SK-N-SH treated with all-trans-retinoic acid at 6 μM for 48 hours (cell line): Measurements from ENCODE around the gene FGF11.

Source experiments
- ATAC-seq: fragments of 200-7000 bp; cut with Tn5 transposase; 3 replicates; pipeline ENCODE4 v1.9.1; 2020; ENCODE audit warnings: mild to moderate bottlenecking, moderate library complexity
- ARNTL ChIP-seq: fragments of 450-650 bp; formaldehyde crosslinking; IDR thresholded peaks from 2 replicates; pipeline ENCODE4 v1.5.0; 2020; ENCODE audit warnings: low read depth, mild to moderate bottlenecking, moderate library complexity, borderline replicate concordance
- BACH2 ChIP-seq: fragments of 250-450 bp; sonication (Bioruptor Pico); IDR thresholded peaks from 2 replicates; pipeline ENCODE4 v1.9.0; 2021; ENCODE audit warnings: mild to moderate bottlenecking, borderline replicate concordance
- CREB5 ChIP-seq: fragments of 250-450 bp; sonication (Bioruptor Pico); IDR thresholded peaks from 2 replicates; pipeline ENCODE4 v1.5.1; 2020; ENCODE audit warnings: low read depth, mild to moderate bottlenecking, moderate library complexity
- CSDC2 ChIP-seq: fragments of 250-450 bp; sonication (Bioruptor Pico); IDR thresholded peaks from 2 replicates; pipeline ENCODE4 v1.5.0; 2020; ENCODE audit warnings: mild to moderate bottlenecking, moderate library complexity
- CSRNP3 ChIP-seq: fragments of 250-450 bp; sonication (Bioruptor Pico); IDR thresholded peaks from 2 replicates; pipeline ENCODE4 v1.5.1; 2021; ENCODE audit warnings: mild to moderate bottlenecking, moderate library complexity
- ESRRG ChIP-seq: fragments of 250-450 bp; sonication (Bioruptor Pico); IDR thresholded peaks from 2 replicates; pipeline ENCODE4 v1.6.1; 2021; ENCODE audit warnings: mild to moderate bottlenecking
- GLIS3 ChIP-seq: fragments of 250-450 bp; sonication (Bioruptor Pico); IDR thresholded peaks from 2 replicates; pipeline ENCODE4 v1.5.0; 2020; ENCODE audit warnings: mild to moderate bottlenecking, moderate library complexity
- ISL1 ChIP-seq: fragments of 250-450 bp; sonication (Bioruptor Pico); IDR thresholded peaks from 2 replicates; pipeline ENCODE4 v2.1.2; 2022; ENCODE audit warnings: mild to moderate bottlenecking, moderate library complexity
- PATZ1 ChIP-seq: fragments of 250-450 bp; sonication (Bioruptor Pico); IDR thresholded peaks from 2 replicates; pipeline ENCODE4 v1.8.0; 2020; ENCODE audit warnings: mild to moderate bottlenecking, moderate library complexity, borderline replicate concordance
- PPARA ChIP-seq: fragments of 250-450 bp; sonication (Bioruptor Pico); IDR thresholded peaks from 2 replicates; pipeline ENCODE4 v1.5.0; 2020; ENCODE audit warnings: mild to moderate bottlenecking, borderline replicate concordance
- RARB ChIP-seq: fragments of 250-450 bp; sonication (Bioruptor Pico); IDR thresholded peaks from 2 replicates; pipeline ENCODE4 v1.8.0; 2021; ENCODE audit warnings: mild to moderate bottlenecking, moderate library complexity
- SNAI2 ChIP-seq: fragments of 250-450 bp; sonication (Bioruptor Pico); IDR thresholded peaks from 2 replicates; pipeline ENCODE4 v1.5.0; 2020; ENCODE audit warnings: mild to moderate bottlenecking, moderate library complexity
- TCF4 ChIP-seq: fragments of 250-450 bp; sonication (Bioruptor Pico); IDR thresholded peaks from 2 replicates; pipeline ENCODE4 v1.8.0; 2021; ENCODE audit warnings: mild to moderate bottlenecking, moderate library complexity, borderline replicate concordance
- TOX ChIP-seq: fragments of 250-450 bp; sonication (Bioruptor Pico); IDR thresholded peaks from 2 replicates; pipeline ENCODE4 v1.8.0; 2021; ENCODE audit warnings: mild to moderate bottlenecking, moderate library complexity, borderline replicate concordance
- TSHZ2 ChIP-seq: fragments of 250-450 bp; sonication (Bioruptor Pico); IDR thresholded peaks from 2 replicates; pipeline ENCODE4 v1.5.0; 2020; ENCODE audit warnings: mild to moderate bottlenecking, moderate library complexity
- ZFP3 ChIP-seq: fragments of 250-450 bp; sonication (Bioruptor Pico); IDR thresholded peaks from 2 replicates; pipeline ENCODE4 v1.5.0; 2020; ENCODE audit warnings: mild to moderate bottlenecking, moderate library complexity
- ZFP30 ChIP-seq: fragments of 450-650 bp; formaldehyde crosslinking; IDR thresholded peaks from 2 replicates; pipeline ENCODE4 v1.5.0; 2022; ENCODE audit warnings: mild to moderate bottlenecking, moderate library complexity
- ZNF565 ChIP-seq: fragments of 450-650 bp; formaldehyde crosslinking; conservative IDR thresholded peaks from 2 replicates; pipeline ENCODE4 v1.5.0; 2020; ENCODE audit warnings: low read depth, mild to moderate bottlenecking, moderate library complexity
- ZNF70 ChIP-seq: fragments of 450-650 bp; formaldehyde crosslinking; IDR thresholded peaks from 2 replicates; pipeline ENCODE4 v1.5.0; 2020; ENCODE audit warnings: mild to moderate bottlenecking, moderate library complexity
- ZNF8 ChIP-seq: fragments of 450-650 bp; formaldehyde crosslinking; IDR thresholded peaks from 2 replicates; pipeline ENCODE4 v1.5.0; 2020; ENCODE audit warnings: mild to moderate bottlenecking, moderate library complexity

FGF11 gene

GRCh38 chr17:7436556-7437368 lies 2.5 kb upstream of the FGF11 start:
- TF ChIP-seq ZNF565 (CRISPR knock-in tag) (no peak), TOX (no peak), GLIS3 (CRISPR knock-in tag) (no peak), PPARA (CRISPR knock-in tag) (no peak), ZFP3 (CRISPR knock-in tag) (no peak)
- TF ChIP-seq, all 23 proteins: peak for 0
- peak; percentile 44 for ATAC-seq

GRCh38 chr17:7437369-7437863 lies 1.9 kb upstream of the FGF11 start:
- ATAC-seq, result no peak
- TF ChIP-seq GLIS3 (CRISPR knock-in tag) (no peak), ZNF8 (CRISPR knock-in tag) (no peak), ISL1 (no peak), BACH2 (CRISPR knock-in tag) (no peak), TCF4 (CRISPR knock-in tag) (no peak), ZFP3 (CRISPR knock-in tag) (no peak), CSDC2 (CRISPR knock-in tag) (no peak), ZNF565 (CRISPR knock-in tag) (no peak), ARNTL (CRISPR knock-in tag) (no peak), CREB5 (CRISPR knock-in tag) (no peak), TSHZ2 (CRISPR knock-in tag) (no peak), SNAI2 (CRISPR knock-in tag) (no peak), RARB (CRISPR knock-in tag) (no peak)

GRCh38 chr17:7437950-7438614 lies 1.2 kb upstream of the FGF11 start:
- ATAC-seq, result no peak
- TF ChIP-seq CREB5 (CRISPR knock-in tag) (no peak), ZNF8 (CRISPR knock-in tag) (no peak), CSRNP3 (CRISPR knock-in tag) (no peak), ISL1 (no peak), ZNF70 (CRISPR knock-in tag) (no peak), CSDC2 (CRISPR knock-in tag) (no peak), ZFP3 (CRISPR knock-in tag) (no peak), ZFP30 (CRISPR knock-in tag) (no peak), PATZ1 (CRISPR knock-in tag) (no peak), SNAI2 (CRISPR knock-in tag) (no peak), ESRRG (CRISPR knock-in tag) (no peak), TSHZ2 (CRISPR knock-in tag) (no peak), ZNF565 (CRISPR knock-in tag) (no peak)
